Measurements from ENCODE around the gene SUN2.
A peak's percentile ranks its signal among the peaks of the same experiment; 100 is the strongest.

DNA sequence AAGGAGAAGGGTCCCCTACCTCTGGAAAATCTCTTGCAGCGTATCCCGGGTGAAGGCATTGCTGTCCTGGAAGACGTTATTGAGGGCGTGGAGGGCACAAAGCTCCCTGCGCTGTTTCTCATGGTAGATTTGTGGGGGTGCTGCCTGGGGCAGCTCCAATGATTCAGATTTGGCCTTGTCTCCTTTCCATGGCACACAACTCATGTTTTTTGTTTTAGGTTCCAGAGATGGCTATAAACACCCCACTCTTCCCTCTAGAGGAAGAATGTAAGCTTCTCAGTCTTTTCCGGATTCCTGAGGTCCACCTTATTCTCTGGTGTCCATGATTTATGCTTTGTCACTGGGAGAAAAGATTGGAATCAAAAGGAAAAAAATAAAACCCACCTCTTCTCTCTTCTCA, 56.0 kb downstream of the SUN2 start:
- TF ChIP-seq, protein P1, sequence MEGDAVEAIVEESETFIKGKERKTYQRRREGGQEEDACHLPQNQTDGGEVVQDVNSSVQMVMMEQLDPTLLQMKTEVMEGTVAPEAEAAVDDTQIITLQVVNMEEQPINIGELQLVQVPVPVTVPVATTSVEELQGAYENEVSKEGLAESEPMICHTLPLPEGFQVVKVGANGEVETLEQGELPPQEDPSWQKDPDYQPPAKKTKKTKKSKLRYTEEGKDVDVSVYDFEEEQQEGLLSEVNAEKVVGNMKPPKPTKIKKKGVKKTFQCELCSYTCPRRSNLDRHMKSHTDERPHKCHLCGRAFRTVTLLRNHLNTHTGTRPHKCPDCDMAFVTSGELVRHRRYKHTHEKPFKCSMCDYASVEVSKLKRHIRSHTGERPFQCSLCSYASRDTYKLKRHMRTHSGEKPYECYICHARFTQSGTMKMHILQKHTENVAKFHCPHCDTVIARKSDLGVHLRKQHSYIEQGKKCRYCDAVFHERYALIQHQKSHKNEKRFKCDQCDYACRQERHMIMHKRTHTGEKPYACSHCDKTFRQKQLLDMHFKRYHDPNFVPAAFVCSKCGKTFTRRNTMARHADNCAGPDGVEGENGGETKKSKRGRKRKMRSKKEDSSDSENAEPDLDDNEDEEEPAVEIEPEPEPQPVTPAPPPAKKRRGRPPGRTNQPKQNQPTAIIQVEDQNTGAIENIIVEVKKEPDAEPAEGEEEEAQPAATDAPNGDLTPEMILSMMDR (IDR thresholded peaks at IDR 0.05) = peak in 1 of 4 donors; percentile 5
- no peak for TF ChIP-seq POLR2A (IDR thresholded peaks at IDR 0.05)

Data from right lobe of liver (tissue), 4 donors.